ENCODE results near the gene CELF4.

The CELF4 gene

GRCh38 chr18:37435150-37435867 lies 130.3 kb downstream of the CELF4 start:
- no peak for DNase-seq

- no peak for DNase-seq
These were observed 131.3 kb downstream of the CELF4 start for GRCh38 chr18:37434161-37434860.

GRCh38 chr18:37432436-37433195 lies 133.0 kb downstream of the CELF4 start:
- DNase-seq: no peak

GRCh38 chr18:37430357-37431076 lies 135.1 kb downstream of the CELF4 start:
- DNase-seq: no peak

- DNase-seq: no peak
These were observed 135.8 kb downstream of the CELF4 start for GRCh38 chr18:37429791-37430190.

- no peak for DNase-seq
These were observed 137.2 kb downstream of the CELF4 start for GRCh38 chr18:37428288-37428974.

- DNase-seq: no peak
These were observed 139.0 kb downstream of the CELF4 start for GRCh38 chr18:37426586-37426985.

- DNase-seq: no peak
These were observed 140.4 kb downstream of the CELF4 start for GRCh38 chr18:37425222-37425621.

GRCh38 chr18:37424507-37424906 lies 141.1 kb downstream of the CELF4 start:
- DNase-seq: no peak

GRCh38 chr18:37422596-37422995 lies 143.0 kb downstream of the CELF4 start:
- no peak for DNase-seq

- DNase-seq: no peak
These were observed 143.5 kb downstream of the CELF4 start for GRCh38 chr18:37422116-37422515.

- no peak for DNase-seq
These were observed 144.1 kb downstream of the CELF4 start for GRCh38 chr18:37421341-37422077.

GRCh38 chr18:37420315-37420880 lies 145.2 kb downstream of the CELF4 start:
- no peak for DNase-seq

GRCh38 chr18:37419866-37420265 lies 145.7 kb downstream of the CELF4 start:
- no peak for DNase-seq

- DNase-seq: no peak
These were observed 146.3 kb downstream of the CELF4 start for GRCh38 chr18:37419315-37419714.

- DNase-seq: no peak
These were observed 150.8 kb downstream of the CELF4 start for GRCh38 chr18:37414816-37415215.

GRCh38 chr18:37412829-37413228 lies 152.8 kb downstream of the CELF4 start:
- no peak for DNase-seq

- DNase-seq: no peak
These were observed 153.3 kb downstream of the CELF4 start for GRCh38 chr18:37412333-37412732.

GRCh38 chr18:37409878-37410277 lies 155.7 kb downstream of the CELF4 start:
- no peak for DNase-seq

- DNase-seq: no peak
These were observed 156.8 kb downstream of the CELF4 start for GRCh38 chr18:37408676-37409265.

GRCh38 chr18:37407571-37407970 lies 158.0 kb downstream of the CELF4 start:
- no peak for DNase-seq
